Hematopoietic multipotent progenitor cell treated with erythropoietin and hydrocortisone succinate and interleukin-3 and kit ligand, for 6 days (in vitro differentiated cells): ENCODE results near the gene ALK.
"Not testable (repeated sequence)": the region's sequence is repeated elsewhere in the genome, so short reads cannot be mapped to it uniquely, and the experiment has no call there.

Experiments
- DNase-seq: peaks from one replicate; pipeline ENCODE4 v3.0.0-alpha.2; 2015

The ALK gene

DNA sequence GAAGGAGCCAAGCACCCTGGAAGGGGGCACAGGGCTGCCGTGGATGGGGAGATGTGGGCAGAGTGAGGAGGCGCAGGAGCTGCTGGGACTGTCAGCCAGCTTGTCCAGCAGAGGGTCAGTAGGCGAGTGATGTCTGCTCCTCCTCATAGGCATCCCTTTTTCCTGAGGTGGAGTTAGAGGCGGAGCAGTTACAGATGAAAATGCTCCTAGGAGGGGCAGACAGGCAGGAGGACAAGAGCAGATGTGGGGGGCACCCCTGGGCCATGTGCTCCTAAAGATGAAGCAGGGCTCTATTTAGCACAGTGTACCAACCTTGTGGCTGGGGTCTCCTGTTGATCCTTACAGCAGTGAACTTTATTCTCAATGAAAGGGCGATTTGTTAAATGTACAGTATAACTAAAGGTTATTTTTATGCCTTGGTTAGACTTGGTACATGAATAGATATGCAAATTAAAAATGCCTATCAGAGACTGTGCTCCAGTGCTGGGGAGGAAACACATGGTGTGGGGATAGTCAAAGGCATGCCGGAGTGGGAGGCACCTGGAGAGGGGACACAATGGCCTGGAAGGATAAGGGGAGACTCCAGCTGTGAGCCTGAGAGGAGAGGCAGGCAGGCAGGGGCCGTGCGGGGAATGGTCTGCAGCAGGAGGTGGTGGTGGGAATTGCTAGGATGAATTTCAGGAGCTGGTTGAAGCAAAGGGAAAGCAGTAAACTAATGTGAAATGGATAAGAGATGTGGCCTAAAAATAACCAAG is 630.9 kb downstream of the ALK start:
- no peak for DNase-seq

DNA sequence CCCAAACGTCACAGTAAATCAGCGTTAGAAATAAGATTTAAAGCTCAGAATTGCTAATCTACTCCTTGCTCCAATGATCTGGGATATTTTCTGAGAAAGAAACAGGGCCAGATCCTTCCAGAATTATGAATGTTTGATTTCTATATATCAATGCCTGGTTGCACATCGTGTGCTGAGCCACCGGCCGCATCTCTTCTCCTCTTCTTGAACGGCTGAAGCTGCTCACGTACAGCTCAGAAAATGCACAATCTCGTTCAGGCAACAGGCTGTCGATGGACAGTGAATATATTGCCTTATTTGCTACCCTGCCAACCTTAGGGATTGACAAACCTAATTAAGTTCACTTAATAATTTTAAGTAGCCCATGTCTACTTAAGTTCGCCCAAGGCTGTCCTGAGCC is 636.7 kb downstream of the ALK start:
- DNase-seq: no peak

- no peak for DNase-seq
Measured at GRCh38 chr2:29281916-29282247, 639.5 kb downstream of the ALK start.

DNA sequence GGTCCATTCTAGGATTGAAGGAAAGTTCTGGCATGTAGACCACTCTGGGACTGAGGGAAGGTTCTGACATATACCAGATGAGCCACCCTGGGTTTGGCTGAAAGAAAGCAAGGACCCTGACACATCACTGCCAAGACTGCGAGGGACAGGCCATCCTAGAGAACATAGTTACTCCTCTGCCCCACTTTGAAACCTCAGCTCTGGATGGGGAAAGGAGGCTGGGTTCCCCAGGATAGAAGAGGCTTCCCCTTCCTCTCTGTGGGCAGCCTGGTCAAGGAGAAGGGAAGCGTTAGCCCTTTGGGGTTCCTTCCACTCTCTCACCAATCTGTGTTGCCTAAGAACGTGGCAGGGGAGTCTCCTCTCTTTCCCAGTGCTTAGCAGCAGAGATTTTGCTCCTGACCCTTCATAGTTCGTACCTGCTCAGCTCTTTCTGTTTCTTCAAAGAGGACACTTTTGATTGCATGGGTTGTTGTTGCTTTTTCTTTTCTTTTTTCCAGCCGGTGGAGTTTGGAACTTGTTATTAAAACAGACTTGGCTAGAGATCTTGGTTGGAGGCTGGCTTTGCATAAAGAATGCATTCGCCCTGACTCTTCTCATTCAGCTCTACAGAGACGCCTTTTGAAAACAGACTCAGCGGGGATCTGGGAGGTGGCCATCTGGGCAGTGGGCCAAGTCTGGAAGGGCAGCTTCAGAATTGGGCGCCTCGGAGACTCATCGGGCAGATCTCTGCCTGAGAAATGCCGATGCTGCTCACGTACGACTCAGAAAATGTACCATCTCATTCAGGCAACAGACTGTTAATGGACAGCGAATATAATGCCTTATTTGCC is 640.1 kb downstream of the ALK start:
- no peak for DNase-seq

DNA sequence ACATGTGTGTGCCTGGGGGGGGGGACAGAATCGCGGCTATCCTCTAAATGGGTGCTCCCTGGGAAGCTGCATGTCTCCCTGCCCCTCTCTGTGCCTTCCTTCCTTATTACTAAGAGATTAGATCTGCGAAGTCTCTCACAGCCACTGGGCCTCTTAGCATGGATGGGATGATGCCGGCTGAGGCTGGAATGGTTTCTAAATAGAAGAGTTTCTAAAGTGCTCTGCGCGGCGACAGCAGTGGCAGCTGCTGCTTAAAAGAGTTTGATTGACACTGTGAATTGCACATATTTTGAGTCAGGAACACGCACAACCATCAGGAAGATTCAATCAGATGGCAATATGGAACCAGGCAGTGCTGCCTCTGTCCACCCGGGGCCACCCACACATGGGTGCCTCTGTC is 642.4 kb downstream of the ALK start:
- no peak for DNase-seq

DNA sequence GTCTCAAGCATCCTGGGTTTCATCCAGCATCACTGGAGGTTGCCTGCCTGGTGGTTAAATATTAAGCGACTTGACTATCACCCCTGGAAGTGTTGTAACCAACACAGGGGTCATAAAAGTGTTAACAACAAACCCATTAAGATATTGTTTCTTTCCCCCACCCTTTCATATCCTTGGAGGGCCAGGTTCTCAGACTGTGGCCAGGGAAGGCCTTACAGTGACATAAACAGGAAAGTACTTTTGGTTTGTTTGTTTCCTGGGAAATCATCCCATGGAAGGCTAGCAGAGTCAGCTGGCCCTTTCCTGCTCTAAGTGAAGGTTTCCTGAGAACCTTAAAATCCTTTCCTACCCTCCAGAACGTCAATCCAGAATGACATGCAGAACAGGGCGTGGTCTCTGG is 645.2 kb downstream of the ALK start:
- DNase-seq: no peak

- no peak for DNase-seq
Measured at GRCh38 chr2:29275186-29275585, 646.2 kb downstream of the ALK start.

DNA sequence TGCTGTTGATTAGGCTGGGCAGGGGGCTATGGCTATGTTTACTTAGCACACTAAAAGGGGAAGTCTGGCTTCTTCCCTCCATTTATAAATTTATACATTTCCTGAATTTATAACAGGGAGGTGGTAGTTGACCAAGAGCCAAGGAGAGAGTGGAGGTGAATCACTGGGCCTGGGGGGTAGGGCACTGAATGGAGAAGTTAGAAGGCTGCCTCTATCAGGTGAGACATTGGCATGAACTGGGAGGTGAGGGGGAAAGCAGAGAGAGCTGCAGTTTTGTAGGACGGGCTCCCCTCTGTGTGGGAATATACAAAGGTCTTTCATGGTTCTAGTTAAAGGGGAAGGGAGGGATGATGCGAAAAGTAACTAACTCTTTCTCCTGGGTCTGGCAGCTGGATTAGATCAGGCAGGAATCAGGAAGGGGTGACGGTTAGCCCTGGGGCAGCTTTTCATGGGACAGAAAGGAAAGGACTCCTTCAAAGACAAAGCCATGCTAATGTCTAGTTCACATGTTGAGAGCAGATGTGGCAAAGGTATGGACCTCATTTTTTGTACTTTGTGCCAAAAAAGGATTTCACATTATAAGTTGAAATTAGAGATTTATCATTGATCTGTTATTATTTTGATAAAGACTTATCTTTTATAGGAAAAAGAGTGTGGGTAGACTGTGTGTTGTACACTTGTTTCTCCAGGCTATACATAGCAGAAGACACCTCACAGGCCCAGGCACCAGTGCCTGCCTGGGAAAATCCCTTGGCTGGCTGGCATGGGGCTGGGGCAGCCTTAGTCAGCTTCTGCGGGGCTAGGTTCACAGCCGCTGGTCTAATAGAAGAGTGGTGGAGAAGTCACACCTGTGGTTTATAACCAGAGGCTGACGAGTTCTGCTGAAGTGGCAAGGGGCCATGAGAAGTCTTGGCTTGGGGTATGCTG is 647.4 kb downstream of the ALK start:
- DNase-seq: no peak

DNA sequence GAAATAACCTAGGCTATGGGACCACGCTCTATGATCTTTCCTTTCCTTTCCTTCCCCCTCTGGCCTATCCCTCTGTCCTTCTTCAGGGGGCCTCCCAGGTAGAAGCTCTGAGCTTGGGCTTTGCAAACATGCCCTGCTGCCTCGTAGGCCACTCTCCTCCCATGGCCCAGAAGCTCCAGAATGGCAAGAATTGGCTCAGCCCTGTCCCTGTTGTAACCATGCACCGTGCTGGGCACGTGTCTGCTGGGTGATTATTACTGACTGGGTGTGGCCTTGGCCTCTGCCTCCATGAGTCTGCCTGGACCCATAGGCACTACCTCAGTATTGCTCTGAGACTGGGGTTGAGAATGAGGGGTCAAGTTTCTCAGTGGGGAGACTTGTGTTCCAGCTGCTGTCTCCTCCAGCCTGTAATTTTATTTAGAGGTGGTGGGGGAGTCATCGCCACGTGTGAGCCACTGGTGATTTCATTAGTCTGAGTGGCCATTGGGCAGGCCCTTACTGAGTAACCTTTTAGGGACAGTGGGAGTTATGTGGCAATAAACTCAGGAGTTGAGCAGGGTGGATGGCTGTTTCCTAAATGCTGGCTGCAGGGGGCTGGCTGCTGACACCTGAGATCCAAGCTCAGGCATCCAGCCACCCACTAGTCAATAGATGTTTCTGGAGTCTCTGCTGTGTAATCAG is 648.2 kb downstream of the ALK start:
- DNase-seq: no peak

DNA sequence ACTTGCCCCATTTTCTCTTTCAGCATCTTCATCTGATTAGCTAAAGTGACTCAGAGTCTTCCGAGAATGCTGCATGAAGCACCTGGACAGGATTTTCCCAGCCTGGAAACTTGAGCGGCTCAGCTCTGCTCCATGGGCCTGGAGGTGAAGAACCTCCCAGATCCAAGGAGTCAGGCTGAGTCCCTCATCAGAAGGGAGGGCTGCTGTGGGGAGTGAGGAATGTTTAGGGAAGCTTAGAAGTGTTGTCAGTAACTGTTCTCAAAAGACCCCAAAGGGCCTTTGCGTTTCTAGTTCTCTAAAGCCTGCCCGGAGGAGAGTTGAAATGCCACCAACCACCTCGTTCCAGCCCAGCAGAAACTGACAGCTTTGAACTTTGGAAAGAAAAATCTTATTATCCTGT is 649.1 kb downstream of the ALK start:
- no peak for DNase-seq

DNA sequence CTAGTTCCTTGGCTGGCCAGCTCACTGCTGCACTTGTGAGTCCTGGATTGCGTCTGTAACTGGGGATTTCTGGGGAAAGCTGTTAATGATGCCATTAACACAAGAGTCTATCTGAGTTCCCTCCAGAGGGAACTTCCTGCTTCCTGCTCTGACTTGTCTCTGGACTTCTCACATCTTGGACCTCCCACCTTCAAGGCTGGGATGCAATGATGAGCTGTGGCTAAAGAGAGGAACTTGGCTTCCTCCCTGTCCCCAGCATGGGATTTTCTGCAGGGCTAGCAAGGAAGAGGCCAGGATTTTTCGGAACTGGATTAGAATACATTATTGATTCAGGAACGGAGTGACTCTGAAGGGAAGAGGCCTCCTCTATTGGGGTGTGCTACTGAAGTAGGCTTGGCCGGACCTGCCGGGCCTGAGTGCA is 650.7 kb downstream of the ALK start:
- DNase-seq: no peak

GRCh38 chr2:29269765-29270109 is 651.6 kb downstream of the ALK start:
- DNase-seq: no peak

DNA sequence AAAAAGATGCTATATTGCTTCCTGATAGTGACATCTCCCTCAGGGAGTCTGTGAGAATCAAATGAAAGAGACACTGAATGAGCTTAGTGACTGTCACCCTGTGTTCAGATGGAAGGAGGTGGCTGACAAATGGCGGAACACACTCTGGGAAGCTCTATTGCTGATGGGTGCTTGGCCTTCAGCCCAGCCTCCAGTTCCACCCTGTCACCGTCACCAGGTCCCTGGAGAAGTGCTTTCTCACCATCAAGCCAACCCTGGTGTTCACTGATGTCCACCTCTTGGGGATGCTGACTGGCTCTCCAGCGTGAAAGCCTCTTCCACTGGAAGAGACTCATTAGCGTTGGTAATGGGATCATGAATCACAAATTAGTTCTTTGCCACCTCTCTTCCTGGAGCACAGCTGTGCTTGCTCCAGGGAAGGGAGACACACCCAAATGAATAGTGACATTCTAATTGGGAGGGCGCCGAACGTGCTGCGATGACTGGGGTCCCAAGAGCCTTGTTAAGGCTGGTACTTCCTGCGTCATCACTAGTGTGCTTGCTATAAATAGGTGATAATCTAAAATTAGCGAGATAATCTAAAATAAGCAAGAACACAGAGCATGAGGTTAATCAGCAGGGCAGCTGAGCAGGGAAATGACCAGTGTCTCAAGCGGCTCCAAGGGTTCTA is 652.2 kb downstream of the ALK start:
- DNase-seq: no peak

DNA sequence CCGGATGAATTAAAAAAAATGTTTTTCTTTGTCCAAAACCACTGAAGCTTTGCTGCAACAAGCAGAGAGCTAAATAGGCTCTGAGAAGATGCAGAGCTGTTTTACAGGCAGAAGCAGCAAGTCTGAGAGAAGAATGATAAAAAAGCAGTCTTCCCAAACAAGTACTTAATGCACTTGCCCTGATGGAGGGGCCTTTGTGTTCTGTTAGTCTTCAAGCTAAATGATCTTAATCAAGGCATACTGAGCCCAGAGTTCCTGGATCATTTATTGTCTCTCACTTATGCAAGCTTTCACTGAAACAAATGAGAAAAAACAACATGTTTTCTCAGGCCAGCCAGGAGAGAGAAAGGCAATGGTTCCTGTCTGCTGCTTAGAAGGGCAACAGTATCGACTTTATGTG is 653.7 kb downstream of the ALK start:
- no peak for DNase-seq

- DNase-seq: no peak
Measured at GRCh38 chr2:29263886-29264285, 657.5 kb downstream of the ALK start.

- no peak for DNase-seq
Measured at GRCh38 chr2:29262681-29263260, 658.6 kb downstream of the ALK start.

- DNase-seq: no peak
Measured at GRCh38 chr2:29261003-29261402, 660.4 kb downstream of the ALK start.

DNA sequence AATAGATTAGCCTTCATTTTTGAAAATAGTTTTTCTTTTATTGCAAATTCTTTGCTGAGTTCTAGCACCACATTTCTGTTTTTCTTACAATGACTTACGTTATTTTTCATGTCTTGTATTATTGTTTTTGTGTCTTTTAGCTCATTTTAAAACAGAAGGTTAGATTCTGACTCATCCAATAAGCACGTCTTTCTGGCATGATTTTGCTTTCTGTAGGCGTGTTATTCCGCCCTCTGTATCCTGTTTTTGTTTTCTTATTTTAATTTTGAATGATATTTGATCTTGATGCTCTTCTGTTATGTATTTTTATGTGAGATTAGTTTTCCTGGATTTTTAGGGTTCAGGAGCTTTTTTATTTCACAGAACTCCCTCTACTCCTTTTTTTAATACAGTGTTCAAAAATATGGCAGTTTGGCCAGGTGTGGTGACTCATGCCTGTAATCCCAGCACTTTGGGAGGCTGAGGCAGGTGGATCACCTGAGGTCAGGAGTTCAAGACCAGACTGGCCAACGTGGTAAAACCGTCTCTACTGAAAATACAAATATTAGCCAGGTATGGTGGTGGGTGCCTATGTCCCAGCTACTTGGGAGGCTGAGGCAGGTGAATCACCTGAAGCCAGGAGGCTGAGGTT is 661.1 kb downstream of the ALK start:
- DNase-seq: no peak

DNA sequence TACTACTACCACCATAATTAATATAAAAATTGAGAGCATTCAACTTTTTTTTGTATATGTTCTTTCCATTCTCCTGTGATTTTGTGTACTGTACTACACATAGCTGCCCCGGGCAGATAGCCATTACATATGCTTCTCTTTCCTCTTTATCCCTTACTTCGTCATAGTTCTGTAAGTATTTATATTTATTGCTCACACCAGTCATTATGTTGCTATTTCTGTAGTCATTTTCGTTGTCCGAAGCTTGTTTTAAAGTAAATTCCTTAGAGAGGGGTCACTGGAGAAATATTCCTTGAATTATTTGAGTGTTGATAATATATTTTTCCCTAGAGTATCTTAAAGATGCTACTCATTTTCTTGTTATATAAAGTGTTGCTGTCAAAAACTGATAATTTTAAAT is 662.2 kb downstream of the ALK start:
- no peak for DNase-seq

DNA sequence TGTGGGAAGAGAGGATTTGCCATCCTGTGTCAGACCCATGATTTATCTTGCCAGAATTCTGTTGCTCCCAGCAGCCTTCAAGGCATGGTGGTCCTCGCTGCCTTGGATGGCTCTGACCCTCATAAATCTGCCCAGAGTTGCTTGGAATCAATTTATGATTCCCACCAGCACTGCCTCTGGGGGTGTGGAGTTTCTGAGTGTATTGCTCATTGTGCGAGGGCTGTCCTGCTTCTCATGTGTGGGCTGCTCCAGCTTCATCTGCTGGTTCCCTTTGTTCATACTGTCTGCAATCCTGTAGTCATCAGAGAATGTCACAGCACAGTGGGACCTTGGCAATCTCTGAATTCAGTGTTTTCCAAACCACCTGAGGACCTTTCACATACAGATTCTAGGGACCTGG is 666.4 kb downstream of the ALK start:
- no peak for DNase-seq

DNA sequence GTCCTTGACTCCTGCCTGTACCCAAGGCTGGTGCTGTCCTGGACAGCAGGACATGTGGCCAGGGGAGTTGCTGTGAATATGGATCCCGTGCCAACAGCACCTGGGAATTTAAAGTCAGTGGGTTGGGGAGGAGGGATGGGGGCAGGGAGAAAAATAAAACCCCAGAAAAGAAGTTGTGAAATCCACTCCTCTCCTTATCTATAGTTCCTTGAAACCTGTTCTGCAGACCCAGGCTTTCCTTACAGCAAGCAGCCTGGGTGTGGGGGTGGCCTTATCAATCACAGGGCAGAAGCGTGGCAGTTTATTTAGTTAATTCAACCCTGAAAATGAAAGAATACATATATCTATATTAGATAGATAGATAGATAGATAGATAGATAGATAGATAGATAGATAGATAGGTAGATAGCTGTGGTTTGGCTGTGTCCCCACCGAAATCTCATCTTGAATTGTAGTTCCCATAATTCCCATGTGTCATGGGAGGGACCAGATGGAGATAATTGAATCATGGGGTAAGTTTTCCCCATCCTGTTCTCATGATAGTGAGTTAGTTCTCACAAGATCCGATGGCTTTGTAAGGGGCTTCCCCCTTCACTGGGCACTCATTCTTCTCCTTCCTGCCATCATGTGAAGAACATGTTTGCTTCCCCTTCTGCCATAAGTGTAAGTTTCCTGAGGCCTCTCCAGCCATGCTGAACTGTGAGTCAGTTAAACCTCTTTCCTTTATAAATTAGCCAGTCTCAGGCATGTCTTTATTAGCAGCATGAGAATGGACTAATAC is 667.7 kb downstream of the ALK start:
- not testable (repeated sequence) for DNase-seq
